ENCODE data around the gene NIPA2. TPM values are rescaled to one million over a fixed set of nuclear protein-coding genes. Genes with fewer than 3 reads are reported as not detected.

Gene NIPA2
- total and polyA plus RNA-seq, 4 donors, result 11.7 to 31.6 (median 20.9) TPM

- Histone ChIP-seq H3K4me3 (ENCODE audit: low read depth in 1 of 3, low read length in 3 of 3) (no peak overlapping the region), H3K27me3 (ENCODE audit: control insufficient read depth in 4 of 4, insufficient read depth in 4 of 4, low read length in 3 of 4) (no peaks in the 10 kb centered on the region), H3K36me3 (ENCODE audit: control insufficient read depth in 4 of 4, insufficient read depth in 3 of 4, low read depth in 1 of 4, low read length in 3 of 4) (peaks cover 7 to 26% (median 10%) of the 10 kb centered on the region in 4 donors), H3K9me3 (ENCODE audit: control insufficient read depth in 4 of 4, low read length in 3 of 4) (no peaks in the 10 kb centered on the region), H3K4me1 (ENCODE audit: control insufficient read depth in 4 of 4, insufficient read depth in 4 of 4, low read length in 3 of 4) (no peaks in the 10 kb centered on the region), H3K9ac (ENCODE audit: low read depth in 1 of 2, low read length in 2 of 2) (no peak overlapping the region), H3K27ac (ENCODE audit: low read depth in 1 of 2, low read length in 2 of 2) (no peak overlapping the region)
- WGBS, result 98% methylated on average over 6 of the region's 6 CpGs
- no peak for DNase-seq (ENCODE audit: low spot score)
- TF ChIP-seq MAX (IDR thresholded peaks at IDR 0.05) (no peak), HNF4G (IDR thresholded peaks at IDR 0.05) (no peak), RXRA (IDR thresholded peaks at IDR 0.05) (no peak), ATF3 (IDR thresholded peaks at IDR 0.05) (no peak), HNF4A (conservative IDR thresholded peaks at IDR 0.05) (no peak), GABPA (IDR thresholded peaks at IDR 0.05 in 1 of 2, conservative IDR thresholded peaks at IDR 0.05 in 1 of 2) (no peak), TAF1 (conservative IDR thresholded peaks at IDR 0.05) (no peak)
Observed at GRCh38 chr15:22846073-22846472, 7.6 kb downstream of the NIPA2 start.

GRCh38 chr15:22850055-22850454, 11.6 kb downstream of the NIPA2 start:
- Histone ChIP-seq H3K9ac (ENCODE audit: low read depth in 1 of 2, low read length in 2 of 2) (no peak overlapping the region), H3K36me3 (ENCODE audit: control insufficient read depth in 4 of 4, insufficient read depth in 3 of 4, low read depth in 1 of 4, low read length in 3 of 4) (peaks cover 8 to 40% (median 19%) of the 10 kb centered on the region in 4 donors), H3K27ac (ENCODE audit: low read depth in 1 of 2, low read length in 2 of 2) (no peak overlapping the region), H3K27me3 (ENCODE audit: control insufficient read depth in 4 of 4, insufficient read depth in 4 of 4, low read length in 3 of 4) (no peaks in the 10 kb centered on the region), H3K9me3 (ENCODE audit: control insufficient read depth in 4 of 4, low read length in 3 of 4) (no peaks in the 10 kb centered on the region), H3K4me3 (ENCODE audit: low read depth in 1 of 3, low read length in 3 of 3) (no peak overlapping the region), H3K4me1 (ENCODE audit: control insufficient read depth in 4 of 4, insufficient read depth in 4 of 4, low read length in 3 of 4) (no peaks in the 10 kb centered on the region)
- TF ChIP-seq REST (IDR thresholded peaks at IDR 0.05) (no peak), NR2F2 (IDR thresholded peaks at IDR 0.05) (no peak), HNF4G (IDR thresholded peaks at IDR 0.05) (no peak), TAF1 (conservative IDR thresholded peaks at IDR 0.05) (no peak), FOXA1 (IDR thresholded peaks at IDR 0.05) (no peak), FOXA2 (IDR thresholded peaks at IDR 0.05) (no peak), GABPA (IDR thresholded peaks at IDR 0.05 in 1 of 2, conservative IDR thresholded peaks at IDR 0.05 in 1 of 2) (no peak), EGR1 (IDR thresholded peaks at IDR 0.05; ENCODE audit: low read depth in 2 of 2) (no peak), HNF4A (conservative IDR thresholded peaks at IDR 0.05) (no peak), JUND (IDR thresholded peaks at IDR 0.05) (no peak), YY1 (IDR thresholded peaks at IDR 0.05) (no peak), CTCF (IDR thresholded peaks at IDR 0.05; ENCODE audit: low read depth, low read length, missing input control) (no peak), SP1 (IDR thresholded peaks at IDR 0.05) (no peak), ATF3 (IDR thresholded peaks at IDR 0.05) (no peak), RXRA (IDR thresholded peaks at IDR 0.05) (no peak), RAD21 (IDR thresholded peaks at IDR 0.05) (no peak), ZBTB33 (IDR thresholded peaks at IDR 0.05) (no peak), MAX (IDR thresholded peaks at IDR 0.05) (no peak)
- no peak for DNase-seq (ENCODE audit: low spot score)
- 88% methylated on average over 3 of the region's 3 CpGs for WGBS
